Trophoblast cell (in vitro differentiated cells and primary cell): ENCODE measurements around the gene INAFM1.
"Not testable (repeated sequence)": the region's sequence is repeated elsewhere in the genome, so short reads cannot be mapped to it uniquely, and the experiment has no call there.

Source experiments
- DNase-seq, 2 donors: peaks; one replicate each; pipeline ENCODE4 v3.0.0-alpha.2; 2016
- H2AFZ ChIP-seq: 2 replicates; pipeline ENCODE4 v1.6.1; 2013; ENCODE audit warnings: low read length, moderate library complexity, mild to moderate bottlenecking; ENCODE audit not compliant: insufficient read depth, poor library complexity
- H2AK5ac ChIP-seq: 2 replicates; pipeline ENCODE4 v1.6.1; 2013; ENCODE audit warnings: mild to moderate bottlenecking, low read length
- H2BK120ac ChIP-seq: 2 replicates; pipeline ENCODE4 v1.6.1; 2013; ENCODE audit warnings: low read length, mild to moderate bottlenecking, moderate library complexity; ENCODE audit not compliant: insufficient read depth, poor library complexity
- H2BK12ac ChIP-seq: 2 replicates; pipeline ENCODE4 v1.6.1; 2013; ENCODE audit warnings: mild to moderate bottlenecking, low read length, moderate library complexity
- H2BK5ac ChIP-seq: 2 replicates; pipeline ENCODE4 v1.6.1; 2013; ENCODE audit warnings: low read length, low read depth, moderate library complexity, mild to moderate bottlenecking; ENCODE audit not compliant: poor library complexity
- H3K14ac ChIP-seq: 2 replicates; pipeline ENCODE4 v1.6.1; 2013; ENCODE audit warnings: mild to moderate bottlenecking, low read length
- H3K18ac ChIP-seq: 2 replicates; pipeline ENCODE4 v1.6.1; 2013; ENCODE audit warnings: mild to moderate bottlenecking, low read length
- H3K23ac ChIP-seq: 2 replicates; pipeline ENCODE4 v1.6.1; 2013; ENCODE audit warnings: low read length
- H3K27ac ChIP-seq: 2 replicates; pipeline ENCODE4 v1.5.1; 2013; ENCODE audit warnings: low read depth, mild to moderate bottlenecking, inconsistent platforms, low read length, moderate library complexity
- H3K27me3 ChIP-seq: 2 replicates; pipeline ENCODE4 v1.6.1; 2013; ENCODE audit warnings: inconsistent platforms, mild to moderate bottlenecking, low read length, moderate library complexity; ENCODE audit not compliant: insufficient read depth
- H3K36me3 ChIP-seq, 2 experiments: 1 replicate in 1 of 2; 2 replicates in 1 of 2; pipeline ENCODE4 v1.6.1; 2013; ENCODE audit warnings: low read length in 2 of 2, mild to moderate bottlenecking in 2 of 2, moderate library complexity in 1 of 2; ENCODE audit not compliant: insufficient read depth in 2 of 2, control insufficient read depth in 1 of 2
- H3K4ac ChIP-seq: 2 replicates; pipeline ENCODE4 v1.6.1; 2013; ENCODE audit warnings: low read depth, mild to moderate bottlenecking, low read length, moderate library complexity
- H3K4me1 ChIP-seq, 2 experiments: 1 replicate in 1 of 2; 2 replicates in 1 of 2; pipeline ENCODE4 v1.6.1; 2013; ENCODE audit warnings: low read length in 2 of 2, mild to moderate bottlenecking in 2 of 2, moderate library complexity in 1 of 2; ENCODE audit not compliant: insufficient read depth in 2 of 2, control insufficient read depth in 1 of 2
- H3K4me2 ChIP-seq: 2 replicates; pipeline ENCODE4 v1.6.1; 2013; ENCODE audit warnings: inconsistent platforms, mild to moderate bottlenecking, low read length, moderate library complexity
- H3K4me3 ChIP-seq: 2 replicates; pipeline ENCODE4 v1.5.1; 2013; ENCODE audit warnings: mild to moderate bottlenecking, low read depth, low read length, inconsistent platforms
- H3K79me1 ChIP-seq: one replicate; pipeline ENCODE4 v1.6.1; 2013; ENCODE audit warnings: low read length
- H3K79me2 ChIP-seq: 2 replicates; pipeline ENCODE4 v1.6.1; 2013; ENCODE audit warnings: low read length, mild to moderate bottlenecking; ENCODE audit not compliant: control insufficient read depth, insufficient read depth, poor library complexity
- H3K9ac ChIP-seq: 2 replicates; pipeline ENCODE4 v1.6.1; 2013; ENCODE audit warnings: mild to moderate bottlenecking, low read length
- H3K9me3 ChIP-seq: 2 replicates; pipeline ENCODE4 v1.6.1; 2013; ENCODE audit warnings: low read depth, mild to moderate bottlenecking, control low read depth, inconsistent platforms, low read length; ENCODE audit not compliant: insufficient read depth
- H4K12ac ChIP-seq: 2 replicates; pipeline ENCODE4 v1.6.1; 2013; ENCODE audit warnings: low read depth, mild to moderate bottlenecking, low read length, moderate library complexity
- H4K8ac ChIP-seq: 2 replicates; pipeline ENCODE4 v1.6.1; 2013; ENCODE audit warnings: low read depth, mild to moderate bottlenecking, low read length, moderate library complexity
- H4K91ac ChIP-seq: one replicate; pipeline ENCODE4 v1.6.1; 2013; ENCODE audit warnings: low read depth, mild to moderate bottlenecking, low read length, moderate library complexity
- WGBS: extraction: QIAGEN DNeasy Blood & Tissue Kit; methylation state at CpG from one replicate; pipeline ENCODE4 v1.1.7; 2013; ENCODE audit warnings: missing lambda C conversion rate; ENCODE audit not compliant: insufficient read length, insufficient coverage; ENCODE audit errors: extremely low coverage; 5-methylcytosine and 5-hydroxymethylcytosine counted together

INAFM1 gene

DNA sequence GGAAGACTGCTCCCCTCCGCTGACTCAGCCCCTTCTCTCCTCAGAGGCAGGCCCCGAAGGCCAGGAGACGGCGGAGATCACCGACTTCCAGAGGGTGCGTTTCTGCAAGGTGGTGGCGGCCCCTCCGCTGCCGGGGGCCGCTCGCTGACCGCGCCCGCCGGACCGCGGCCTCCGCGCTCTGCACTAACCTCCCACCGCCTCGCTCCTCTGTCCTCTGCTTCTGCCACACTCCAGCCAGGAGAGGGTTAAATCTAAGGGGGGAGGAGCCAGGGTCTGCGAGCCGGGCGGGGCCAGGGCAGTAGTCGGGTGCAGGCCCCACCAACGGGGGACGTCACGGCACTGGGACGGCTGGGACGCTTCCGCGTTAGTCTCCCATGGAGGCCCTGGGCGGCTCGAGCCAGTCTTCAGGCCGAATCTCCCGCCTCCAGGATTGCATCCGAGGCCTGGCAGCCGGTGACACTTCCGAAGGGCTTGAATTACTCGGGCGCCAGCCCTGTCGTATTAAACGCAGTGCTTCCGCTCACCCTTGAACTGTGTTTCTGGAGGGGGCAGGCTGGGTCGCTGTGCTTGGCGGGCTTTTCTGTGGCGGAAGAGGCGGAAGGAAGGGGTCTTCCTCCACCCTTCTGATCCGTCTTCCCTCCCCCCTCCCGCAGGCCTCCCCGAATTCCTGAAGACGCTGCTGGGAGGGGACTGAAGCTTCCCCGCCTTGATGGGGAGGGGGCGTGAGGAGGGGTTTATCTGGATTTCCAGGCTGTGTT, 1.2 kb upstream of the INAFM1 start:
- Histone ChIP-seq H4K12ac (peak overlapping the region; percentile 64), H4K8ac (peak overlapping the region; percentile 80), H3K27ac (peak overlapping the region; percentile 97), H3K4me2 (peak overlapping the region; percentile 90), H3K9ac (peak overlapping the region; percentile 96), H2BK120ac (peak overlapping the region; percentile 65), H3K4me1 (peaks cover 16 to 25% of the 10 kb centered on the region in 2 experiments), H3K27me3 (no peaks in the 10 kb centered on the region), H4K91ac (peak overlapping the region; percentile 95), H3K4me3 (peak overlapping the region; percentile 78), H3K9me3 (peaks cover 3% of the 10 kb centered on the region), H3K14ac (peak overlapping the region; percentile 90), H3K4ac (peak overlapping the region; percentile 27), H2BK12ac (no peak overlapping the region), H2AK5ac (peak overlapping the region; percentile 37), H2AFZ (no peak overlapping the region), H3K79me2 (peaks cover 10% of the 10 kb centered on the region), H3K36me3 (peaks cover 24 to 30% of the 10 kb centered on the region in 2 experiments), H2BK5ac (peak overlapping the region; percentile 76), H3K23ac (no peak overlapping the region), H3K79me1 (peaks cover 19% of the 10 kb centered on the region), H3K18ac (peak overlapping the region; percentile 79)
- DNase-seq, result peak; percentile 89 to 91
- WGBS, result no CpG with 5 or more reads among the region's 54 CpGs

DNA sequence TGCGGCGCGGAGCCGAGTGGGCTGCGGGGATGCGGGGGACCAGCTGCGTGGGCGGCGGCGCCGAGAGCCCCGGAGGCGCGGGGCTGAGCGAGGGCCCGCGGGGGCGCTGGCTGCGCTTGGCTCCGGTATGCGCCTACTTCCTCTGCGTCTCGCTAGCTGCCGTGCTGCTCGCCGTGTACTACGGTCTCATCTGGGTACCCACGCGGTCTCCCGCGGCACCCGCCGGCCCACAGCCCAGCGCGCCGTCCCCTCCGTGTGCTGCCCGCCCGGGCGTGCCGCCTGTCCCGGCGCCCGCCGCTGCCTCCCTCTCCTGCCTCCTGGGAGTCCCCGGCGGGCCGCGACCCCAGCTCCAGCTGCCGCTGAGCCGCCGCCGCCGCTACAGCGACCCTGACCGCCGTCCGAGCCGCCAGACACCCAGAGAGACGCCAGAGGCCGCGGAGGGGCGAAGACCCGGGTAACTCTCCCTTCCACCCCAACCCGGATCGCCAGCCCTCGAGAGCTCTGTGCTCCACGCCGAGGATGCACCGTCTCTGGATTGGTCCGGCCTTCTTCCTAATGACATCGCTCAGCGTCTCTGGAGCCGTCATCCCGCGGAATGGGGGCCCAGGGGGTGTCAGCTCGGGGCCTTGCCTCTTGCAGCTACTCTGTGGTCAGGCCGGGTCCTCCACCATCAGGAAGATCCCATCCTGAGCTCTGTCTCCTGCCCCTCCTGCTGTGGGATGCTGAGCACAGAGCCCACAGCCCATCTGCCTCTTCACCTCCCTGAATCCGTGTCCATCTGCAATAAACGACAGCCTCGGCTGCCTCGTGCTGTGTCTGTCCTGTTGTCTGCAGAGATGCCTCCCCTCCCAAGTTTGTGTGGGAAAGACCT, 441 bp downstream of the INAFM1 start:
- peaks cover 19% of the 10 kb centered on the region for H3K79me1 ChIP-seq
- no peak overlapping the region for H2BK5ac ChIP-seq
- no peak overlapping the region for H2BK12ac ChIP-seq

DNA sequence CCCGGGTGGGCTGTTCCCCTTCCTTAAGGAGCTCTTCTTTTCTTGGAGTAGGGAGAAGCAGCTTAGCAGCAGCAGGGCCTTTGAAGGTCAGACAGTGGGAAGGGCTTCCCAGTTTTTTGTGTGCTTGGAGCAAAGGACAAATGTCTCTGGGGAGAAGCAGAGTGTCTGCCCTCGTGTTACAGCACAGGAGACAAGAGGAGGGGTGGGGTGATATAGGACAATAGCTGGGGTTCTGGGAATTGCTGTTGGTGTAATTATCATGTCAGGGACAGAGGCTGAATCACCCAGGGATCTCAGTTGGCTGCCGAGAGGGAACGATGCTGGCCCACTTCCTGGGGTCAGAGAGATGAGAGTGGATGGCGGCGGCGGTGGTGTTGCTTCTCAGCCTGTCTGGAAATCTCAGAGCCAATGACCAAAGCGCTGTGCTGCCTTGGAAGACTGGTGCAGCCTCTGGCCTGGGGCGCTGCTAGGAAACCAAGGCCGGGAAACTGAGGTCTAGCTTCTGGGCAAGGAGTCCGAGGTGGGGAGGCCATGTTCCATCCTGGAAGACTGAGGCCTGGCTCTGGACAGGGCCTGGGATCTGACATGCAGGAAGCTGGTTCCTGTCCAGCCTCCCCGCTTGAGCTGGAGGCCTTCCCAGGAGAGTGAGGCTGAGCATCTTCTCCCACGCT, 1.2 kb downstream of the INAFM1 start:
- H4K12ac ChIP-seq, result no peak overlapping the region
- no peak overlapping the region for H2AK5ac ChIP-seq
- peaks cover 19% of the 10 kb centered on the region for H3K79me1 ChIP-seq
- H3K4me1 ChIP-seq, result peaks cover 16 to 25% of the 10 kb centered on the region in 2 experiments
- DNase-seq, result no peak
- peaks cover 11% of the 10 kb centered on the region for H3K79me2 ChIP-seq
- no peaks in the 10 kb centered on the region for H3K27me3 ChIP-seq
- H3K36me3 ChIP-seq, result peaks cover 10 to 16% of the 10 kb centered on the region in 2 experiments
- no peak overlapping the region for H3K4me2 ChIP-seq
- no peak overlapping the region for H2BK12ac ChIP-seq
- no peak overlapping the region for H2AFZ ChIP-seq
- no peak overlapping the region for H3K27ac ChIP-seq
- no peak overlapping the region for H3K4ac ChIP-seq
- no CpG with 5 or more reads among the region's 13 CpGs for WGBS
- no peak overlapping the region for H2BK5ac ChIP-seq
- peaks cover 6% of the 10 kb centered on the region for H3K9me3 ChIP-seq
- H3K4me3 ChIP-seq, result no peak overlapping the region
- no peak overlapping the region for H2BK120ac ChIP-seq
- no peak overlapping the region for H3K9ac ChIP-seq
- H3K14ac ChIP-seq, result no peak overlapping the region
- no peak overlapping the region for H3K23ac ChIP-seq
- no peak overlapping the region for H4K8ac ChIP-seq
- H3K18ac ChIP-seq, result no peak overlapping the region
- H4K91ac ChIP-seq, result no peak overlapping the region

More for the DNA sequence above, 441 bp downstream of the INAFM1 start:
- peak overlapping the region; percentile 61 for H3K14ac ChIP-seq
- peaks cover 11% of the 10 kb centered on the region for H3K79me2 ChIP-seq
- peak overlapping the region; percentile 9 for H3K4ac ChIP-seq
- peaks cover 16 to 25% of the 10 kb centered on the region in 2 experiments for H3K4me1 ChIP-seq
- H2AFZ ChIP-seq, result peak overlapping the region; percentile 61
- H4K12ac ChIP-seq, result peak overlapping the region; percentile 23
- H3K27ac ChIP-seq, result no peak overlapping the region
- H3K27me3 ChIP-seq, result no peaks in the 10 kb centered on the region
- peak overlapping the region; percentile 79 for H3K4me3 ChIP-seq
- peaks cover 6% of the 10 kb centered on the region for H3K9me3 ChIP-seq
- H3K9ac ChIP-seq, result no peak overlapping the region
- WGBS, result no CpG with 5 or more reads among the region's 82 CpGs
- H3K18ac ChIP-seq, result peak overlapping the region; percentile 73
- no peak overlapping the region for H2BK120ac ChIP-seq
- H4K8ac ChIP-seq, result peak overlapping the region; percentile 33
- H3K23ac ChIP-seq, result no peak overlapping the region
- H4K91ac ChIP-seq, result no peak overlapping the region
- peak overlapping the region; percentile 84 for H2AK5ac ChIP-seq
- H3K36me3 ChIP-seq, result peaks cover 18 to 24% of the 10 kb centered on the region in 2 experiments
- peak overlapping the region; percentile 86 for H3K4me2 ChIP-seq
- no peak for DNase-seq

DNA sequence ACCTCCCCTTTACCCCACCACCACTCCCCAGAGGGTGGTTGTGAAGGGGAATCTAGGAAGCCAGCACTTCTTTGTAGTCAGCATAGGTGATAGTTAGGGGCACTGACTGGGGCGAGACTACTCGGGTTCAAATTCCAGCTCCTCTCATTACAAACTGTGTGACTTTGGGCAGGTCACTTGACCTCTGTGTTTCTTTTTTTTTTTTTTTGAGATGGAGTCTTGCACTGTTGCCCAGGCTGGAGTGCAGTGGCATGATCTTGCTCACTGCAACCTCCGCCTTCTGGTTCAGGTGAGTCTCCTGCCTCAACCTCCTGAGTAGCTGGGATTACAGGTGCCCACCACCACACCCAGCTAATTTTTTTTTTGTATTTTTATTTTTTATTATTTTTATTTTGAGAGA, 1.8 kb downstream of the INAFM1 start:
- H3K27me3 ChIP-seq, H3K4ac ChIP-seq, H4K12ac ChIP-seq, H3K27ac ChIP-seq, H2AFZ ChIP-seq, H2AK5ac ChIP-seq, DNase-seq, H4K8ac ChIP-seq, H3K4me3 ChIP-seq, H4K91ac ChIP-seq, H3K9me3 ChIP-seq, H2BK120ac ChIP-seq, H3K18ac ChIP-seq, H3K14ac ChIP-seq, H3K23ac ChIP-seq, H3K4me2 ChIP-seq, H3K9ac ChIP-seq, H2BK12ac ChIP-seq, H2BK5ac ChIP-seq: not testable (repeated sequence)
- WGBS, result no CpG with 5 or more reads among the region's 3 CpGs
- Histone ChIP-seq H3K4me1 (peaks cover 16 to 25% of the 10 kb centered on the region in 2 experiments), H3K79me1 (peaks cover 19% of the 10 kb centered on the region), H3K36me3 (peaks cover 4 to 10% of the 10 kb centered on the region in 2 experiments), H3K79me2 (peaks cover 11% of the 10 kb centered on the region)
